BLaER1 treated with 17β-estradiol and CSF1 and Interleukin-3, amounts not matched to agents 10 nM and 100 nM (cell line): Measurements from ENCODE around the gene CCNI.
"Not testable (repeated sequence)": the region's sequence is repeated elsewhere in the genome, so short reads cannot be mapped to it uniquely, and the experiment has no call there.

ENCODE experiments used
- H3K27ac ChIP-seq, 11 experiments: shearing (Covaris generic); formaldehyde crosslinking; 2 replicates each; pipeline ENCODE4 v1.8.1; 2022
- H3K27me3 ChIP-seq, 11 experiments: shearing (Covaris generic); formaldehyde crosslinking; 2 replicates each; pipeline ENCODE4 v1.8.1; 2022
- H3K36me3 ChIP-seq, 11 experiments: shearing (Covaris generic); formaldehyde crosslinking; 2 replicates each; pipeline ENCODE4 v1.8.1; 2022
- H3K4me1 ChIP-seq, 10 experiments: shearing (Covaris generic); formaldehyde crosslinking; 2 replicates each; pipeline ENCODE4 v1.8.1; 2022
- H3K4me2 ChIP-seq, 11 experiments: shearing (Covaris generic); formaldehyde crosslinking; 2 replicates each; pipeline ENCODE4 v1.8.1; 2022
- H3K4me3 ChIP-seq, 10 experiments: shearing (Covaris generic); formaldehyde crosslinking; 2 replicates each; pipeline ENCODE4 v1.8.1; 2022
- H3K9ac ChIP-seq, 11 experiments: shearing (Covaris generic); formaldehyde crosslinking; 2 replicates each; pipeline ENCODE4 v1.8.1; 2022
- H3K9me3 ChIP-seq, 11 experiments: shearing (Covaris generic); formaldehyde crosslinking; replicated peaks in 1 of 11; 2 replicates each; pipeline ENCODE4 v1.8.1; 2022
- H4K20me1 ChIP-seq, 11 experiments: shearing (Covaris generic); formaldehyde crosslinking; 2 replicates each; pipeline ENCODE4 v1.8.1; 2022
- Cebpa-rat ChIP-seq, 11 experiments: shearing (Covaris generic); IDR thresholded peaks; 2 replicates each; pipeline ENCODE4 v1.8.1; 2022

The CCNI gene

GRCh38 chr4:77039796-77040195 is 36.0 kb downstream of the CCNI start:
- peaks cover 0 to 6% (median under 1%) of the 10 kb centered on the region in 11 experiments; a peak in 4 of 22 replicates for H4K20me1 ChIP-seq
- peak overlapping the region in 3 of 11 experiments; percentile 65 to 78 (median 68); a peak in 6 of 22 replicates for H3K27ac ChIP-seq
- peaks cover 35 to 69% (median 51%) of the 10 kb centered on the region in 11 experiments for H3K36me3 ChIP-seq
- TF ChIP-seq Cebpa-rat (IDR thresholded peaks at IDR 0.05), result no peak
- H3K27me3 ChIP-seq, result no peaks in the 10 kb centered on the region
- no peak overlapping the region for H3K4me3 ChIP-seq
- H3K9me3 ChIP-seq, result 0 out of 22 replicates have a peak, but pooled peaks cover 0 to 8% (median 0%) of the 10 kb centered on the region in 11 experiments
- peak overlapping the region in 2 of 11 experiments; percentile 32 to 59; a peak in 1 of 22 replicates for H3K9ac ChIP-seq
- H3K4me1 ChIP-seq, result peaks cover 0 to 45% (median 8%) of the 10 kb centered on the region in 10 experiments; a peak in 10 of 20 replicates
- H3K4me2 ChIP-seq, result peak overlapping the region in 3 of 11 experiments; percentile 33 to 70 (median 54); a peak in 6 of 22 replicates

- Histone ChIP-seq H3K9ac (no peak overlapping the region), H3K4me2 (no peak overlapping the region), H3K27ac (no peak overlapping the region), H3K4me1 (peaks cover 0 to 45% (median 8%) of the 10 kb centered on the region in 10 experiments; a peak in 10 of 20 replicates), H3K36me3 (peaks cover 56 to 88% (median 71%) of the 10 kb centered on the region in 11 experiments), H3K27me3 (no peaks in the 10 kb centered on the region), H4K20me1 (peaks cover 0 to 4% (median 0%) of the 10 kb centered on the region in 11 experiments; a peak in 2 of 22 replicates), H3K9me3 (0 out of 22 replicates have a peak, but pooled peaks cover 0 to 8% (median 0%) of the 10 kb centered on the region in 11 experiments), H3K4me3 (no peak overlapping the region)
- TF ChIP-seq Cebpa-rat (IDR thresholded peaks at IDR 0.05), result no peak
Observed at GRCh38 chr4:77037736-77038135, 38.1 kb downstream of the CCNI start.

GRCh38 chr4:77037168-77037567 is 38.6 kb downstream of the CCNI start:
- H3K4me3 ChIP-seq, H3K9ac ChIP-seq, H4K20me1 ChIP-seq, H3K9me3 ChIP-seq, H3K4me2 ChIP-seq, H3K27me3 ChIP-seq, H3K27ac ChIP-seq: not testable (repeated sequence)
- peaks cover 61 to 88% (median 75%) of the 10 kb centered on the region in 11 experiments for H3K36me3 ChIP-seq
- H3K4me1 ChIP-seq, result peaks cover 0 to 39% (median 8%) of the 10 kb centered on the region in 10 experiments; a peak in 10 of 20 replicates

GRCh38 chr4:77036206-77036605 is 39.6 kb downstream of the CCNI start:
- H3K27ac ChIP-seq, result no peak overlapping the region
- no peaks in the 10 kb centered on the region for H3K27me3 ChIP-seq
- no peak overlapping the region for H3K9ac ChIP-seq
- H3K4me2 ChIP-seq, result no peak overlapping the region
- TF ChIP-seq Cebpa-rat (IDR thresholded peaks at IDR 0.05), result no peak
- H3K4me3 ChIP-seq, result no peak overlapping the region
- peaks cover 0 to under 1% (median 0%) of the 10 kb centered on the region in 11 experiments; a peak in 2 of 22 replicates for H4K20me1 ChIP-seq
- peaks cover 71 to 94% (median 83%) of the 10 kb centered on the region in 11 experiments for H3K36me3 ChIP-seq
- no peaks in the 10 kb centered on the region for H3K9me3 ChIP-seq
- H3K4me1 ChIP-seq, result peaks cover 0 to 30% (median 5%) of the 10 kb centered on the region in 10 experiments; a peak in 10 of 20 replicates

GRCh38 chr4:77035153-77035552 is 40.6 kb downstream of the CCNI start:
- Histone ChIP-seq H3K9ac (no peak overlapping the region), H3K9me3 (no peaks in the 10 kb centered on the region), H3K27me3 (no peaks in the 10 kb centered on the region), H3K4me3 (no peak overlapping the region), H3K4me2 (no peak overlapping the region), H4K20me1 (no peaks in the 10 kb centered on the region), H3K4me1 (peaks cover 0 to 20% (median 0%) of the 10 kb centered on the region in 10 experiments; a peak in 8 of 20 replicates), H3K27ac (no peak overlapping the region), H3K36me3 (peaks cover 82 to 100% (median 94%) of the 10 kb centered on the region in 11 experiments)
- TF ChIP-seq Cebpa-rat (IDR thresholded peaks at IDR 0.05), result no peak

- peaks cover 96 to 100% (median 99%) of the 10 kb centered on the region in 11 experiments for H3K36me3 ChIP-seq
- H3K27ac ChIP-seq, result no peak overlapping the region
- H3K9ac ChIP-seq, result no peak overlapping the region
- no peaks in the 10 kb centered on the region for H3K27me3 ChIP-seq
- H3K4me2 ChIP-seq, result no peak overlapping the region
- H3K4me1 ChIP-seq, result no peaks in the 10 kb centered on the region
- no peak for TF ChIP-seq Cebpa-rat (IDR thresholded peaks at IDR 0.05)
- H4K20me1 ChIP-seq, result no peaks in the 10 kb centered on the region
- H3K4me3 ChIP-seq, result no peak overlapping the region
- H3K9me3 ChIP-seq, result no peaks in the 10 kb centered on the region
Observed at GRCh38 chr4:77031544-77031943, 44.2 kb downstream of the CCNI start.

- not testable (repeated sequence) for H3K4me3 ChIP-seq, H3K27me3 ChIP-seq, H3K9me3 ChIP-seq, H3K4me2 ChIP-seq, H3K4me1 ChIP-seq, H3K27ac ChIP-seq, H3K9ac ChIP-seq, H4K20me1 ChIP-seq
- H3K36me3 ChIP-seq, result peaks cover 96 to 100% (median 99%) of the 10 kb centered on the region in 11 experiments
Observed at GRCh38 chr4:77029757-77030156, 46.0 kb downstream of the CCNI start.

GRCh38 chr4:77028246-77028645 is 47.5 kb downstream of the CCNI start:
- no peaks in the 10 kb centered on the region for H3K27me3 ChIP-seq
- no peaks in the 10 kb centered on the region for H3K4me1 ChIP-seq
- no peak overlapping the region for H3K27ac ChIP-seq
- no peaks in the 10 kb centered on the region for H3K9me3 ChIP-seq
- H3K36me3 ChIP-seq, result peaks cover 96 to 100% (median 99%) of the 10 kb centered on the region in 11 experiments
- no peak overlapping the region for H3K4me3 ChIP-seq
- H3K4me2 ChIP-seq, result no peak overlapping the region
- no peak overlapping the region for H3K9ac ChIP-seq
- no peaks in the 10 kb centered on the region; a peak in 1 of 22 replicates for H4K20me1 ChIP-seq
- TF ChIP-seq Cebpa-rat (IDR thresholded peaks at IDR 0.05), result no peak

- no peak overlapping the region for H3K27ac ChIP-seq
- H3K4me3 ChIP-seq, result no peak overlapping the region
- H3K9ac ChIP-seq, result no peak overlapping the region
- TF ChIP-seq Cebpa-rat (IDR thresholded peaks at IDR 0.05), result no peak
- no peaks in the 10 kb centered on the region for H3K9me3 ChIP-seq
- no peak overlapping the region for H3K4me2 ChIP-seq
- no peaks in the 10 kb centered on the region; a peak in 2 of 22 replicates for H4K20me1 ChIP-seq
- peaks cover 94 to 100% (median 97%) of the 10 kb centered on the region in 11 experiments for H3K36me3 ChIP-seq
- no peaks in the 10 kb centered on the region for H3K27me3 ChIP-seq
- H3K4me1 ChIP-seq, result no peaks in the 10 kb centered on the region
Observed at GRCh38 chr4:77026322-77026704, 49.5 kb downstream of the CCNI start.
